Right lobe of liver (tissue), 6 donors: ENCODE results near the gene UTF1. TPM values are rescaled to one million over a fixed set of nuclear protein-coding genes. Genes with fewer than 3 reads are reported as not detected.

Experiments
- ATAC-seq, 4 donors: fragments of 200-7000 bp; cut with Tn5 transposase; one replicate each; pipeline ENCODE4 v1.9.1; 2020; ENCODE audit warnings: mild to moderate bottlenecking in 4 of 4, moderate library complexity in 4 of 4
- DNase-seq, 3 donors: peaks; one replicate each; pipeline ENCODE4 v3.0.0-alpha.2; 2020
- H3K27ac ChIP-seq, 3 donors: fragments of 200-600 bp; one replicate each; pipeline ENCODE4 v1.8.0; 2022
- H3K27me3 ChIP-seq, 2 donors: fragments of 200-600 bp; one replicate each; pipeline ENCODE4 v1.8.0; 2022
- H3K36me3 ChIP-seq, 4 donors: fragments of 200-600 bp; sonication (generic) in 1 of 4; one replicate each; pipeline versions ENCODE4 v1.5.1 to v1.8.0; 2017 to 2022; ENCODE audit warnings: control low read depth in 1 of 4
- H3K4me1 ChIP-seq, 4 donors: fragments of 200-600 bp; sonication (generic) in 1 of 4; one replicate each; pipeline versions ENCODE4 v1.5.1 to v1.8.0; 2017 to 2022; ENCODE audit warnings: control low read depth in 1 of 4
- H3K4me3 ChIP-seq, 3 donors: fragments of 200-600 bp; one replicate each; pipeline ENCODE4 v1.8.0; 2022
- H3K9me3 ChIP-seq, 4 donors: fragments of 200-600 bp; sonication (generic) in 1 of 4; one replicate each; pipeline versions ENCODE4 v1.5.1 to v1.8.0; 2017 to 2022; ENCODE audit warnings: control low read depth in 1 of 4
- POLR2A ChIP-seq: fragments of 450-650 bp; IDR thresholded peaks from one replicate; pipeline ENCODE4 v1.6.1; 2017; ENCODE audit warnings: antibody characterized with exemption, mild to moderate bottlenecking
- WGBS: methylation state at CpG from one replicate; pipeline ENCODE4 v1.1.6; 2018; ENCODE audit warnings: low coverage, low lambda C conversion rate; ENCODE audit not compliant: insufficient coverage; ENCODE audit errors: missing lambda C conversion rate; 5-methylcytosine and 5-hydroxymethylcytosine counted together
- intact Hi-C, 2 donors: fragments of 100-400 bp; cut with DNase I; formaldehyde crosslinking; loops; one replicate each; pipeline versions ENCODE4 v1.11.2 to v1.14.1; 2022
- total RNA-seq, 6 experiments: library from RNA; depleted of rRNA in 2 of 6; stranded (reverse); fragments of >200 nt in 2 of 6; fragmentation: NEBNext Ultra II Directional in 3 of 6; extraction: Animal tissue kit (Norgen Biotek cat#: 25700) in 3 of 6; gene quantifications; one replicate each; pipeline versions ENCODE4 v1.1.0 to v1.2.4, GENCODE V29; 2016 to 2023
- TF ChIP-seq, protein P1 (sequence below), 4 donors: fragments of 200-600 bp in 3 of 4; fragments of 450-650 bp in 1 of 4; IDR thresholded peaks; one replicate each; pipeline versions ENCODE4 v1.5.1 to v1.8.0; 2016 to 2022; ENCODE audit warnings: antibody characterized with exemption in 4 of 4, mild to moderate bottlenecking in 2 of 4
- donor health status: DM: no; HTN: yes; CAD: no.
- donor health status: DM: no; HTN: no; CAD: no.
- donor health status: DM: no; HTN: no; CAD: no.
- donor health status: DM: no; HTN: yes; CAD: no.
- donor health status: DM: no; HTN: yes; CAD: no.

UTF1 gene
- total RNA-seq, 6 experiments from 2014 or later = not detected

- no peak for ATAC-seq
- TF ChIP-seq POLR2A = no peak
- TF ChIP-seq, protein P1, sequence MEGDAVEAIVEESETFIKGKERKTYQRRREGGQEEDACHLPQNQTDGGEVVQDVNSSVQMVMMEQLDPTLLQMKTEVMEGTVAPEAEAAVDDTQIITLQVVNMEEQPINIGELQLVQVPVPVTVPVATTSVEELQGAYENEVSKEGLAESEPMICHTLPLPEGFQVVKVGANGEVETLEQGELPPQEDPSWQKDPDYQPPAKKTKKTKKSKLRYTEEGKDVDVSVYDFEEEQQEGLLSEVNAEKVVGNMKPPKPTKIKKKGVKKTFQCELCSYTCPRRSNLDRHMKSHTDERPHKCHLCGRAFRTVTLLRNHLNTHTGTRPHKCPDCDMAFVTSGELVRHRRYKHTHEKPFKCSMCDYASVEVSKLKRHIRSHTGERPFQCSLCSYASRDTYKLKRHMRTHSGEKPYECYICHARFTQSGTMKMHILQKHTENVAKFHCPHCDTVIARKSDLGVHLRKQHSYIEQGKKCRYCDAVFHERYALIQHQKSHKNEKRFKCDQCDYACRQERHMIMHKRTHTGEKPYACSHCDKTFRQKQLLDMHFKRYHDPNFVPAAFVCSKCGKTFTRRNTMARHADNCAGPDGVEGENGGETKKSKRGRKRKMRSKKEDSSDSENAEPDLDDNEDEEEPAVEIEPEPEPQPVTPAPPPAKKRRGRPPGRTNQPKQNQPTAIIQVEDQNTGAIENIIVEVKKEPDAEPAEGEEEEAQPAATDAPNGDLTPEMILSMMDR (IDR thresholded peaks at IDR 0.05) = no peak
- intact Hi-C loops = no loop called here
- WGBS = 85% methylated on average over 4 of the region's 31 CpGs
- no peak overlapping the region for H3K4me3 ChIP-seq
- H3K27ac ChIP-seq = no peak overlapping the region
- no peaks in the 10 kb centered on the region for H3K4me1 ChIP-seq
- H3K36me3 ChIP-seq = no peaks in the 10 kb centered on the region
- no peak for DNase-seq
- H3K9me3 ChIP-seq = no peaks in the 10 kb centered on the region
- H3K27me3 ChIP-seq = no peaks in the 10 kb centered on the region
Measured at GRCh38 chr10:133203652-133204195, 26.3 kb upstream of the UTF1 start.

DNA sequence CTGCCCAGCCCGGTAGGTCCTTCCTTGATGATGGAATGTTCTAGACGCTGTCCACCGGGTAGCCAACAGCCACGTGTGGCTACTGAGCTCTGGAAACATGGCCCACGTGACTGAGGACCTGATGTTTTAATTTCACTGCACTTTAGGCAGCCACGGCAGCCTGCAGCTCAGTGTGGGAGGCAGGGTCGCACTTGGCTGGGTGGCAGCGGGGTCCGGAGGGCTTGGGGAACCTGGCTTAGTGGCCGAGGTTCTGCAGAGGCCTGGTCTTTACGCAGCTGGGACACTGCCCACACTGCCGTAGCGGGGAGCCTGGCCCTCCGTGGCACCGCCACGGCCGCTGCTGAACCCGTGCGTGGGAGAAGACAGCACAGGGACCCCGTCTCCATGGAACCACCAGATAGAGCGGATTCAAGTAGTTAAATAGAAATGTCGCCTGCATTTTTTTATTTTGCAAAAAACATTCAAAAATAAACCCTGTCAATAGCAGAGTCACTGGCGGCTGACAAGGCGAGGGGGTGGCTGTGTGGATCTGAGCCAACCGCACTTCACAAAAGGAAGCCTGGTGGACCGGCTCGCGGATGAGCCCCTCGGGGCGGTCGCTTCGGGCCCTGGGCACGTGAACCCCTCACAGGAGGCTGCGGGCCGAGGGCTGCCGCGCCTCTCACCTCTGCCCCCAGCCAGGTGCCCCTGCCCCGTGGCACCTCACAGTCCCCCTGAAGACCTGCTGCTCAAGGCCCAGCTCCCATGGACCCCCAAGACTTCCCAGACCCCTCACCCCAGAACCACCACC, 25.6 kb upstream of the UTF1 start:
- no peak for DNase-seq
- 73% methylated on average over 5 of the region's 38 CpGs for WGBS
- TF ChIP-seq, protein P1 (IDR thresholded peaks at IDR 0.05) = no peak
- no peak for TF ChIP-seq POLR2A

DNA sequence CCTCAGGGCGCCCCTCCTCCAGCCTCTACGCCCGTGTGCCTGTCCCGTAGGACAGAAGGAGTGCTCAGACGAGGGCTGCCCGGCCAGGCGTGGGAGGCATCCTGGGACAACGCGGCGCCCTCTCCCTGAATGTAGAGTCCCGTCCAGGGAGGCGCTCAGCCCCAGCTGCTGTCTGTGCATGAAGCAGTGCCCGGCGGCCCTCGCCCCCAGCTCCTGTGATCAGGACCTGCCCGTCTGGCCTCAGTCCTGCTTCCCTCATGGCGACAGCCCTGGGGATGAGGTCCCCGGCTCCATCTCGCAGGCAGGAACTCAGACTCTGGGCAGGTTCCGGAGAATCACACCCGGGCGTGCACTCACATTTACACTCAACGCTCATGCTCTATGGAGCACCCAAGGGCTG, 24.9 kb upstream of the UTF1 start:
- Histone ChIP-seq H3K4me3 (no peak overlapping the region), H3K9me3 (no peaks in the 10 kb centered on the region), H3K4me1 (no peaks in the 10 kb centered on the region), H3K27ac (no peak overlapping the region), H3K27me3 (no peaks in the 10 kb centered on the region), H3K36me3 (no peaks in the 10 kb centered on the region)
- TF ChIP-seq, protein P1 (IDR thresholded peaks at IDR 0.05) = no peak
- no peak for TF ChIP-seq POLR2A
- DNase-seq (no peak), ATAC-seq (no peak)
- no CpG with 5 or more reads among the region's 23 CpGs for WGBS
- intact Hi-C loops = no loop called here

More for the DNA sequence above, 25.6 kb upstream of the UTF1 start:
- Histone ChIP-seq H3K27ac (no peak overlapping the region), H3K4me3 (no peak overlapping the region), H3K9me3 (no peaks in the 10 kb centered on the region), H3K4me1 (no peaks in the 10 kb centered on the region), H3K36me3 (no peaks in the 10 kb centered on the region), H3K27me3 (no peaks in the 10 kb centered on the region)
- no peak for ATAC-seq
- intact Hi-C loops = no loop called here

DNA sequence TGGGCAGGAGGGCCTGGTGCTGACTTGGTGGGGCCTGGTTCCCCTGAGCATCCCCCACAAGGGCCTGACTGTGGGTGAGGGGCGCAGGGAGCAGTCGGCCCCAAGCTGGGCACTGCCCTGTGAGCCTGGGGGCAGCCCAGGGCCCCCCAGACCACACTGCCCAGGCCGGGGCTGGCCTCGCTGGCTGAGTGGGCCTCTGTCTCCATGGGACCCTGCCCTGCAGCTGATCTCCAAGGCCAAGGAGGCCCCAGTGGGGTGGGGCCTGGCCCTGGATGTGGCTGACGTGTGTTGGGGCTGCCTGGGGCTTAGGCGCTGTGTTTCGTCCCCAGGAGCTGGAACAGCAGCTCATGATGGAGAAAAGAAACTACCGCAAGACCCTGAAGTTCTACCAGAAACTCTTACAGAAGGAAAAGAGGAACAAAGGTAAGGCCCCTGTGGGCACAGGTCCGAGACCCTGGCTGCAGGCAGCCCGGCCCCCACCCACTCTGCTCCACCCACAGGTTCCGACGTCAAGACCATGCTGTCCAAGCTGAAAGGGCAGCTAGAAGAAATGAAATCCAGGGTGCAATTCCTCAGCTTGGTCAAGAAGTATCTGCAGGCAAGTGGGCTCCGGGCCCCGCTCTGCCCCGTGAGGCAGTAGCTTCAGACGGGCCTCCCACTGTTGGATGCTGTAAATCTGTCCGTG, 23.5 kb upstream of the UTF1 start:
- intact Hi-C loops = no loop called here
- Histone ChIP-seq H3K9me3 (no peaks in the 10 kb centered on the region), H3K4me1 (no peaks in the 10 kb centered on the region), H3K36me3 (no peaks in the 10 kb centered on the region), H3K4me3 (no peak overlapping the region), H3K27me3 (no peaks in the 10 kb centered on the region), H3K27ac (no peak overlapping the region)
- TF ChIP-seq, protein P1 (IDR thresholded peaks at IDR 0.05) = no peak
- no peak for TF ChIP-seq POLR2A
- no peak for DNase-seq
- ATAC-seq = no peak
- no CpG with 5 or more reads among the region's 17 CpGs for WGBS
